ENCODE measurements around the gene RALY. TPM values are rescaled to one million over a fixed set of nuclear protein-coding genes. Genes with fewer than 3 reads are reported as not detected.

RALY gene
- total RNA-seq, 1 donor from 2014 or later = 234 TPM

GRCh38 chr20:34108616-34109174 is 115.0 kb downstream of the RALY start:
- no peak for DNase-seq
- peaks cover 9% of the 10 kb centered on the region for H3K27me3 Mint-ChIP-seq (ENCODE audit: unreplicated experiment)
- H3K27ac Mint-ChIP-seq (ENCODE audit: unreplicated experiment) = no peak overlapping the region
- no peaks in the 10 kb centered on the region for H3K36me3 Mint-ChIP-seq (ENCODE audit: unreplicated experiment)
- peaks cover 9% of the 10 kb centered on the region for H3K9me3 Mint-ChIP-seq (ENCODE audit: unreplicated experiment)
- TF ChIP-seq, protein P1, sequence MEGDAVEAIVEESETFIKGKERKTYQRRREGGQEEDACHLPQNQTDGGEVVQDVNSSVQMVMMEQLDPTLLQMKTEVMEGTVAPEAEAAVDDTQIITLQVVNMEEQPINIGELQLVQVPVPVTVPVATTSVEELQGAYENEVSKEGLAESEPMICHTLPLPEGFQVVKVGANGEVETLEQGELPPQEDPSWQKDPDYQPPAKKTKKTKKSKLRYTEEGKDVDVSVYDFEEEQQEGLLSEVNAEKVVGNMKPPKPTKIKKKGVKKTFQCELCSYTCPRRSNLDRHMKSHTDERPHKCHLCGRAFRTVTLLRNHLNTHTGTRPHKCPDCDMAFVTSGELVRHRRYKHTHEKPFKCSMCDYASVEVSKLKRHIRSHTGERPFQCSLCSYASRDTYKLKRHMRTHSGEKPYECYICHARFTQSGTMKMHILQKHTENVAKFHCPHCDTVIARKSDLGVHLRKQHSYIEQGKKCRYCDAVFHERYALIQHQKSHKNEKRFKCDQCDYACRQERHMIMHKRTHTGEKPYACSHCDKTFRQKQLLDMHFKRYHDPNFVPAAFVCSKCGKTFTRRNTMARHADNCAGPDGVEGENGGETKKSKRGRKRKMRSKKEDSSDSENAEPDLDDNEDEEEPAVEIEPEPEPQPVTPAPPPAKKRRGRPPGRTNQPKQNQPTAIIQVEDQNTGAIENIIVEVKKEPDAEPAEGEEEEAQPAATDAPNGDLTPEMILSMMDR (IDR thresholded peaks at IDR 0.05; ENCODE audit: partially characterized antibody, unreplicated experiment) = no peak
- peaks cover 14% of the 10 kb centered on the region for H3K4me1 Mint-ChIP-seq (ENCODE audit: low read depth, unreplicated experiment)
- H3K4me3 Mint-ChIP-seq (ENCODE audit: unreplicated experiment) = peak overlapping the region; percentile 7

- Mint-ChIP-seq H3K36me3 (ENCODE audit: unreplicated experiment) (no peaks in the 10 kb centered on the region), H3K27ac (ENCODE audit: unreplicated experiment) (no peak overlapping the region), H3K9me3 (ENCODE audit: unreplicated experiment) (peaks cover 9% of the 10 kb centered on the region)
These were observed 115.7 kb downstream of the RALY start for GRCh38 chr20:34109442-34109841.

GRCh38 chr20:34110025-34110744 is 116.5 kb downstream of the RALY start:
- peak overlapping the region; percentile 98 for H3K4me3 Mint-ChIP-seq (ENCODE audit: unreplicated experiment)
- H3K9me3 Mint-ChIP-seq (ENCODE audit: unreplicated experiment) = peaks cover 9% of the 10 kb centered on the region
- no peak for DNase-seq
- TF ChIP-seq, protein P1 (IDR thresholded peaks at IDR 0.05; ENCODE audit: partially characterized antibody, unreplicated experiment) = no peak
- H3K27ac Mint-ChIP-seq (ENCODE audit: unreplicated experiment) = no peak overlapping the region
- H3K27me3 Mint-ChIP-seq (ENCODE audit: unreplicated experiment) = peaks cover 9% of the 10 kb centered on the region
- peaks cover 14% of the 10 kb centered on the region for H3K4me1 Mint-ChIP-seq (ENCODE audit: low read depth, unreplicated experiment)
- H3K36me3 Mint-ChIP-seq (ENCODE audit: unreplicated experiment) = no peaks in the 10 kb centered on the region

More at GRCh38 chr20:34109442-34109841, 115.7 kb downstream of the RALY start:
- no peak for DNase-seq
- TF ChIP-seq, protein P1 (IDR thresholded peaks at IDR 0.05; ENCODE audit: partially characterized antibody, unreplicated experiment) = no peak
- Mint-ChIP-seq H3K4me1 (ENCODE audit: low read depth, unreplicated experiment) (peaks cover 14% of the 10 kb centered on the region), H3K27me3 (ENCODE audit: unreplicated experiment) (peaks cover 9% of the 10 kb centered on the region), H3K4me3 (ENCODE audit: unreplicated experiment) (peak overlapping the region; percentile 52)

DNA sequence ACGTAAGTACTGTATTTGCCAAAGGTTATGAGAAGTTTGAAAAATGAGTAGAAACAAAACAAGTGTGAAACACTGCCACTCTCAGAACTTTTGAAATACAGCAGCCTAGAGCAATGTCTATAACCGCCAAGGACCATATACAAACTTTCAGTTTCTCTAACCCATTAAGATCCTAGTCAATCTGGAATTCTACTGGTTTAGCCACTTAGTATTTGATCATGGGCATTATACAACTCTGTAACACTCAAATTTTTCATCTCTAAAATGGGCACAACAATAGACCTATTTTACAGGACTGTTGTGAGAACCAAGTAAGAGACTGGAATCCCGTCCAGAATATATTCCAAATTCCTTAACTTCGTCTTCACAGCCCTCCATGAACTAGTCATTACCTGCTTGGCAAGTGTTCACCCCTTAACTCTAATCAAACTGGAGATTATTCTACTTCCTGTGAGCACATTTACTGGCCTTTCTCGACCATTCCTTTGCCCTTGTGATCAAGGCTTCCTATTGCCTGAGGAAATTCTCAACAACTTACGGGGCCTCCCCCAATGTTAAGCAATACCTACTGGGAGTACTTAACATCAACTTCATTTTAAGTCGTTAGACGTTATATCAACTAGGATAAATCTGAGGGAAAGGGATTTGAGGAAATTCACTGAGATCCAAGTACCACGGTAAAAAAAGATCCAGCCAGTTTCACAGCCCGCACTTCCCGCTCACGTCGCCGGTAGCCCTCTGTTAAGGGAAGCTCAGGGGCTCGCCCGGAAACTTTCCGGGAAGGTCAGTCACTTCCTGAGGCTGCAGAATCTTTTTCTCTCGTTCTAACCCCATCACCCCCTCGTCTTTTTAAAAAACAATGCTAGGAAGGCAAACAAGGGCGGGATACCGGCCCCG is 117.3 kb downstream of the RALY start:
- Mint-ChIP-seq H3K36me3 (ENCODE audit: unreplicated experiment) (no peaks in the 10 kb centered on the region), H3K4me3 (ENCODE audit: unreplicated experiment) (peak overlapping the region; percentile 98), H3K27me3 (ENCODE audit: unreplicated experiment) (peaks cover 9% of the 10 kb centered on the region), H3K27ac (ENCODE audit: unreplicated experiment) (peak overlapping the region; percentile 65), H3K9me3 (ENCODE audit: unreplicated experiment) (peaks cover 9% of the 10 kb centered on the region), H3K4me1 (ENCODE audit: low read depth, unreplicated experiment) (peaks cover 12% of the 10 kb centered on the region)
- DNase-seq = no peak
- TF ChIP-seq, protein P1 (IDR thresholded peaks at IDR 0.05; ENCODE audit: partially characterized antibody, unreplicated experiment) = no peak
